ENCODE data around the gene CABCOCO1. TPM values are rescaled to one million over a fixed set of nuclear protein-coding genes. Genes with fewer than 3 reads are reported as not detected.

The CABCOCO1 gene
- total RNA-seq, 1 experiment from 2014 or later: not detected

- TF ChIP-seq CTCF (IDR thresholded peaks at IDR 0.05 in 2 of 3, conservative IDR thresholded peaks at IDR 0.05 in 1 of 3; ENCODE audit: borderline replicate concordance in 1 of 3, insufficient read depth in 1 of 3, low read depth in 2 of 3, low read length in 2 of 3) (no peak), JUND (IDR thresholded peaks at IDR 0.05) (no peak), ELF1 (IDR thresholded peaks at IDR 0.05; ENCODE audit: borderline replicate concordance, low read depth) (no peak), FOSL1 (IDR thresholded peaks at IDR 0.05; ENCODE audit: low read depth) (no peak), CBX3 (IDR thresholded peaks at IDR 0.05; ENCODE audit: low read depth) (no peak), ZFX (IDR thresholded peaks at IDR 0.05) (no peak), ATF3 (IDR thresholded peaks at IDR 0.05) (no peak), POLR2A (IDR thresholded peaks at IDR 0.05; ENCODE audit: borderline replicate concordance, extremely low read depth, insufficient read depth, insufficient read length) (no peak), ZNF274 (IDR thresholded peaks at IDR 0.05; ENCODE audit: low read depth, low read length) (no peak)
- RAD21 ChIA-PET (ENCODE audit: low non-redundant PET in 1 of 2, low total read pairs in 2 of 2, uncharacterized antibody in 2 of 2, unreplicated experiment in 2 of 2): no interaction called here
Observed at GRCh38 chr10:61797304-61798153, 134.8 kb downstream of the CABCOCO1 start.

More at GRCh38 chr10:61797304-61798153, 134.8 kb downstream of the CABCOCO1 start:
- ChIA-PET CTCF (no interaction called here), POLR2A (no interaction called here)
- no peak for ATAC-seq
- H3K4me3 ChIP-seq (replicated peaks in 1 of 2; ENCODE audit: low read depth in 1 of 2, low read length in 2 of 2): no peak overlapping the region
- no peaks in the 10 kb centered on the region for H3K9me3 ChIP-seq (ENCODE audit: control insufficient read depth in 1 of 2, insufficient read depth in 1 of 2, low read depth in 1 of 2, low read length in 2 of 2)
- no peak overlapping the region for H3K9ac ChIP-seq (ENCODE audit: low read length)
- no peaks in the 10 kb centered on the region for H3K9me2 ChIP-seq (ENCODE audit: insufficient read depth)
- H3K4me1 ChIP-seq (ENCODE audit: control insufficient read depth in 1 of 2, insufficient read depth in 2 of 2, low read length in 2 of 2): peaks cover 0 to 2% of the 10 kb centered on the region in 2 experiments; a peak in 1 of 4 replicates
- no peaks in the 10 kb centered on the region for H3K36me3 ChIP-seq (ENCODE audit: control insufficient read depth in 1 of 2, insufficient read depth in 2 of 2, low read length in 2 of 2)
- H3K27me3 ChIP-seq (ENCODE audit: insufficient read depth, low read length): no peaks in the 10 kb centered on the region
- no peak overlapping the region for H3K27ac ChIP-seq (ENCODE audit: low read depth, low read length)
- intact Hi-C loops (cut with micrococcal nuclease): no loop called here
- H4K20me1 ChIP-seq (ENCODE audit: insufficient read depth): no peaks in the 10 kb centered on the region
- H2AFZ ChIP-seq (ENCODE audit: low read depth, low read length, poor library complexity, severe bottlenecking): no peak overlapping the region
- no peak for DNase-seq (ENCODE audit: low read depth, low spot score)
- H3K79me2 ChIP-seq (ENCODE audit: insufficient read depth, low read length): no peaks in the 10 kb centered on the region
- no TSS peak for BruUV-seq (replicated peaks)
- H3K4me2 ChIP-seq (ENCODE audit: low read length): no peak overlapping the region

Data from HCT116 (cell line).